Naive thymus-derived CD4-positive, alpha-beta T cell (primary cell): ENCODE measurements around the gene CFAP161. TPM values are rescaled to one million over a fixed set of nuclear protein-coding genes. Genes with fewer than 3 reads are reported as not detected.
"Not testable (repeated sequence)": the region's sequence is repeated elsewhere in the genome, so short reads cannot be mapped to it uniquely, and the experiment has no call there.

ENCODE experiments used
- ATAC-seq: fragments of 150-1000 bp; cut with Tn5 transposase; 2 replicates; pipeline ENCODE4 v1.10.0; 2021; ENCODE audit warnings: mild to moderate bottlenecking, moderate library complexity
- CTCF ChIA-PET: fragments of 350-600 bp; sonication (Branson Sonifier 250); formaldehyde crosslinking; loops from one replicate; lab custom pipeline; 2021; ENCODE audit warnings: antibody characterized with exemption; lab: Charles Lee
- POLR2A ChIA-PET: fragments of 350-600 bp; sonication (Branson Sonifier 250); formaldehyde crosslinking; loops from one replicate; lab custom pipeline; 2021; ENCODE audit warnings: antibody characterized with exemption, inconsistent platforms; lab: Charles Lee
- DNase-seq, 9 donors: peaks; one replicate each; pipeline versions ENCODE4 v3.0.0 to v3.0.0-alpha.2; 2020 to 2022; ENCODE audit warnings: mixed read lengths in 1 of 9
- H3K27ac ChIP-seq: one replicate; pipeline ENCODE4 v1.7.0; 2013; ENCODE audit warnings: mild to moderate bottlenecking, low read depth, low read length, moderate library complexity
- H3K27me3 ChIP-seq, 2 donors: one replicate each; pipeline ENCODE4 v1.7.0; 2013; ENCODE audit warnings: low read length in 2 of 2, mild to moderate bottlenecking in 2 of 2, moderate library complexity in 2 of 2; ENCODE audit not compliant: control insufficient read depth in 2 of 2, insufficient read depth in 2 of 2
- H3K36me3 ChIP-seq, 3 experiments: 1 replicate in 2 of 3; 2 replicates in 1 of 3; pipeline ENCODE4 v1.7.0; 2013; ENCODE audit warnings: low read length in 3 of 3, mild to moderate bottlenecking in 3 of 3, moderate library complexity in 1 of 3; ENCODE audit not compliant: insufficient read depth in 3 of 3, control insufficient read depth in 2 of 3
- H3K4me1 ChIP-seq, 2 donors: one replicate each; pipeline ENCODE4 v1.7.0; 2013; ENCODE audit warnings: low read length in 2 of 2, mild to moderate bottlenecking in 2 of 2, moderate library complexity in 1 of 2; ENCODE audit not compliant: control insufficient read depth in 2 of 2, insufficient read depth in 2 of 2
- H3K4me3 ChIP-seq: 2 replicates; pipeline ENCODE4 v1.7.0; 2013; ENCODE audit warnings: mild to moderate bottlenecking, low read length
- H3K9me3 ChIP-seq, 3 experiments: 1 replicate in 2 of 3; 2 replicates in 1 of 3; pipeline ENCODE4 v1.7.0; 2013; ENCODE audit warnings: low read length in 3 of 3; ENCODE audit not compliant: control insufficient read depth in 2 of 3
- H3K27ac Mint-ChIP-seq, 9 donors: one replicate each; pipeline ENCODE4 v1.8.0; 2020 to 2022; ENCODE audit warnings: mixed read lengths in 9 of 9, mild to moderate bottlenecking in 8 of 9, moderate library complexity in 5 of 9, inconsistent platforms in 2 of 9
- H3K27me3 Mint-ChIP-seq, 5 donors: one replicate each; pipeline ENCODE4 v1.8.0; 2021 to 2022; ENCODE audit warnings: mixed read lengths in 5 of 5, mild to moderate bottlenecking in 1 of 5
- H3K36me3 Mint-ChIP-seq, 5 donors: one replicate each; pipeline ENCODE4 v1.8.0; 2020 to 2022; ENCODE audit warnings: mixed read lengths in 5 of 5, mild to moderate bottlenecking in 3 of 5, inconsistent platforms in 1 of 5
- H3K4me1 Mint-ChIP-seq, 7 donors: one replicate each; pipeline ENCODE4 v1.8.0; 2020 to 2022; ENCODE audit warnings: mixed read lengths in 7 of 7, mild to moderate bottlenecking in 3 of 7, inconsistent platforms in 1 of 7
- H3K4me3 Mint-ChIP-seq, 10 donors: one replicate each; pipeline ENCODE4 v1.8.0; 2020 to 2022; ENCODE audit warnings: mild to moderate bottlenecking in 10 of 10, mixed read lengths in 10 of 10, moderate library complexity in 6 of 10, inconsistent platforms in 2 of 10
- H3K9me3 Mint-ChIP-seq, 11 donors: one replicate each; pipeline ENCODE4 v1.8.0; 2020 to 2022; ENCODE audit warnings: mixed read lengths in 11 of 11, mild to moderate bottlenecking in 4 of 11, inconsistent platforms in 1 of 11, moderate library complexity in 1 of 11
- intact Hi-C, 2 donors: fragments of 100-400 bp; cut with micrococcal nuclease; formaldehyde crosslinking; loops; one replicate each; pipeline ENCODE4 v1.15.1; 2023
- polyA plus RNA-seq, 2 donors: library from polyadenylated mRNA; unstranded; fragments of 300-500 nt; fragmentation: Illumina TruSeq; gene quantifications; one replicate each; pipeline ENCODE4 v1.2.3, GENCODE V29; 2021
- total RNA-seq, 6 experiments: library from RNA in 5 of 6; stranded (reverse) in 5 of 6; gene quantifications; 1 replicate in 5 of 6; 2 replicates in 1 of 6; pipeline ENCODE4 v1.2.3 and lab custom pipeline; 2021 to 2026

The CFAP161 gene
- total and polyA plus RNA-seq, 7 experiments from 2014 or later: not detected

GRCh38 chr15:81118361-81118760 is 15.7 kb upstream of the CFAP161 start:
- ChIA-PET POLR2A (no interaction called here), CTCF (interaction anchor here (1.2 kb wide), 1 partner anchor 148 kb away, joined by 3 read pairs; no protein-coding TSS in a partner anchor)
- intact Hi-C loops: no loop called here
- peaks cover 0 to 3% (median 0%) of the 10 kb centered on the region in 11 donors for H3K9me3 Mint-ChIP-seq
- H3K4me3 ChIP-seq: no peak overlapping the region
- no peak for ATAC-seq
- H3K36me3 ChIP-seq: no peaks in the 10 kb centered on the region
- DNase-seq: no peak
- no peaks in the 10 kb centered on the region for H3K4me1 ChIP-seq
- peaks cover 0 to 6% (median 0%) of the 10 kb centered on the region in 5 donors for H3K36me3 Mint-ChIP-seq
- H3K27me3 Mint-ChIP-seq: peaks cover 29 to 56% (median 42%) of the 10 kb centered on the region in 5 donors
- H3K9me3 ChIP-seq: no peaks in the 10 kb centered on the region
- no peaks in the 10 kb centered on the region for H3K27me3 ChIP-seq
- no peak overlapping the region for H3K27ac ChIP-seq
- no peak overlapping the region for H3K27ac Mint-ChIP-seq
- H3K4me1 Mint-ChIP-seq: peaks cover 0 to 4% (median 0%) of the 10 kb centered on the region in 7 donors
- no peak overlapping the region for H3K4me3 Mint-ChIP-seq

GRCh38 chr15:81120069-81120468 is 14.0 kb upstream of the CFAP161 start:
- Histone ChIP-seq H3K36me3 (no peaks in the 10 kb centered on the region), H3K9me3 (no peaks in the 10 kb centered on the region), H3K27ac (no peak overlapping the region), H3K27me3 (no peaks in the 10 kb centered on the region), H3K4me1 (no peaks in the 10 kb centered on the region), H3K4me3 (no peak overlapping the region)
- Mint-ChIP-seq H3K27ac (no peak overlapping the region), H3K4me1 (peaks cover 0 to 4% (median 0%) of the 10 kb centered on the region in 7 donors), H3K27me3 (peaks cover 35 to 62% (median 47%) of the 10 kb centered on the region in 5 donors), H3K36me3 (peaks cover 0 to 6% (median 0%) of the 10 kb centered on the region in 5 donors), H3K4me3 (no peak overlapping the region), H3K9me3 (peaks cover 0 to 3% (median 0%) of the 10 kb centered on the region in 11 donors)
- ATAC-seq (no peak), DNase-seq (no peak)
- intact Hi-C loops: no loop called here
- ChIA-PET POLR2A (no interaction called here), CTCF (no interaction called here)

GRCh38 chr15:81126892-81127291 is 7.2 kb upstream of the CFAP161 start:
- Histone ChIP-seq H3K9me3 (no peaks in the 10 kb centered on the region), H3K27ac (no peak overlapping the region), H3K27me3 (no peaks in the 10 kb centered on the region), H3K4me1 (no peaks in the 10 kb centered on the region), H3K4me3 (no peak overlapping the region), H3K36me3 (no peaks in the 10 kb centered on the region)
- Mint-ChIP-seq H3K9me3 (peaks cover 0 to 49% (median 9%) of the 10 kb centered on the region in 11 donors), H3K36me3 (peaks cover 0 to 16% (median 0%) of the 10 kb centered on the region in 5 donors), H3K27me3 (peaks cover 42 to 72% (median 59%) of the 10 kb centered on the region in 5 donors), H3K4me3 (no peak overlapping the region), H3K27ac (no peak overlapping the region), H3K4me1 (no peaks in the 10 kb centered on the region)
- ChIA-PET POLR2A (no interaction called here), CTCF (no interaction called here)
- intact Hi-C loops: no loop called here
- DNase-seq (no peak), ATAC-seq (no peak)

- H3K4me1 Mint-ChIP-seq, H3K9me3 ChIP-seq, H3K36me3 ChIP-seq, H3K4me1 ChIP-seq, H3K27ac ChIP-seq, DNase-seq, H3K4me3 Mint-ChIP-seq, H3K27ac Mint-ChIP-seq, H3K9me3 Mint-ChIP-seq, intact Hi-C loops, H3K4me3 ChIP-seq, H3K36me3 Mint-ChIP-seq, CTCF ChIA-PET, POLR2A ChIA-PET, H3K27me3 ChIP-seq, ATAC-seq: not testable (repeated sequence)
- peaks cover 15 to 40% (median 30%) of the 10 kb centered on the region in 5 donors for H3K27me3 Mint-ChIP-seq
Measured at GRCh38 chr15:81141478-81141877, 7.4 kb downstream of the CFAP161 start.

GRCh38 chr15:81146006-81146405 is 11.9 kb downstream of the CFAP161 start:
- POLR2A ChIA-PET: no interaction called here
- no peaks in the 10 kb centered on the region for H3K9me3 ChIP-seq
- Mint-ChIP-seq H3K27ac (no peak overlapping the region), H3K27me3 (peaks cover 10 to 24% (median 19%) of the 10 kb centered on the region in 5 donors), H3K36me3 (no peaks in the 10 kb centered on the region), H3K4me1 (peaks cover 0 to 3% (median 0%) of the 10 kb centered on the region in 7 donors), H3K9me3 (no peaks in the 10 kb centered on the region), H3K4me3 (no peak overlapping the region)
- CTCF ChIA-PET: interaction anchor here (1.5 kb wide), 1 partner anchor 120 kb away, joined by 4 read pairs; no protein-coding TSS in a partner anchor
- H3K27ac ChIP-seq: no peak overlapping the region
- no peaks in the 10 kb centered on the region for H3K4me1 ChIP-seq
- intact Hi-C loops: no loop called here
- H3K27me3 ChIP-seq: no peaks in the 10 kb centered on the region
- ATAC-seq: no peak
- H3K36me3 ChIP-seq: no peaks in the 10 kb centered on the region
- DNase-seq: no peak
- no peak overlapping the region for H3K4me3 ChIP-seq

GRCh38 chr15:81146466-81146865 is 12.4 kb downstream of the CFAP161 start:
- no peak for DNase-seq
- peaks cover 0 to 3% (median 0%) of the 10 kb centered on the region in 7 donors for H3K4me1 Mint-ChIP-seq
- POLR2A ChIA-PET: no interaction called here
- intact Hi-C loops: no loop called here
- H3K9me3 ChIP-seq: no peaks in the 10 kb centered on the region
- no peak overlapping the region for H3K27ac Mint-ChIP-seq
- H3K27me3 Mint-ChIP-seq: peaks cover 14 to 24% (median 19%) of the 10 kb centered on the region in 5 donors
- no peaks in the 10 kb centered on the region for H3K4me1 ChIP-seq
- no peaks in the 10 kb centered on the region for H3K36me3 Mint-ChIP-seq
- H3K4me3 Mint-ChIP-seq: no peak overlapping the region
- H3K36me3 ChIP-seq: no peaks in the 10 kb centered on the region
- no peak for ATAC-seq
- H3K4me3 ChIP-seq: no peak overlapping the region
- CTCF ChIA-PET: interaction anchor here (1.5 kb wide), 1 partner anchor 120 kb away, joined by 4 read pairs; no protein-coding TSS in a partner anchor
- no peaks in the 10 kb centered on the region for H3K27me3 ChIP-seq
- no peak overlapping the region for H3K27ac ChIP-seq
- H3K9me3 Mint-ChIP-seq: no peaks in the 10 kb centered on the region

GRCh38 chr15:81151389-81151788 is 17.3 kb downstream of the CFAP161 start:
- no peaks in the 10 kb centered on the region for H3K27me3 ChIP-seq
- Mint-ChIP-seq H3K36me3 (no peaks in the 10 kb centered on the region), H3K27ac (no peak overlapping the region), H3K4me1 (peaks cover 0 to 9% (median 2%) of the 10 kb centered on the region in 7 donors), H3K27me3 (peaks cover 5 to 18% (median 5%) of the 10 kb centered on the region in 5 donors), H3K9me3 (no peaks in the 10 kb centered on the region), H3K4me3 (no peak overlapping the region)
- H3K9me3 ChIP-seq: no peaks in the 10 kb centered on the region
- H3K4me1 ChIP-seq: no peaks in the 10 kb centered on the region
- DNase-seq (no peak), ATAC-seq (no peak)
- POLR2A ChIA-PET: no interaction called here
- CTCF ChIA-PET: interaction anchor here (2.0 kb wide), 1 partner anchor 115 kb away, joined by 13 read pairs; no protein-coding TSS in a partner anchor
- intact Hi-C loops: no loop called here
- no peak overlapping the region for H3K4me3 ChIP-seq
- no peak overlapping the region for H3K27ac ChIP-seq
- H3K36me3 ChIP-seq: no peaks in the 10 kb centered on the region
